Measurements from ENCODE around the gene GSTCD.
"Not testable (repeated sequence)": the region's sequence is repeated elsewhere in the genome, so short reads cannot be mapped to it uniquely, and the experiment has no call there.

Gene GSTCD

GRCh38 chr4:105719204-105719603 lies 10.6 kb downstream of the GSTCD start:
- no peak for DNase-seq

DNA sequence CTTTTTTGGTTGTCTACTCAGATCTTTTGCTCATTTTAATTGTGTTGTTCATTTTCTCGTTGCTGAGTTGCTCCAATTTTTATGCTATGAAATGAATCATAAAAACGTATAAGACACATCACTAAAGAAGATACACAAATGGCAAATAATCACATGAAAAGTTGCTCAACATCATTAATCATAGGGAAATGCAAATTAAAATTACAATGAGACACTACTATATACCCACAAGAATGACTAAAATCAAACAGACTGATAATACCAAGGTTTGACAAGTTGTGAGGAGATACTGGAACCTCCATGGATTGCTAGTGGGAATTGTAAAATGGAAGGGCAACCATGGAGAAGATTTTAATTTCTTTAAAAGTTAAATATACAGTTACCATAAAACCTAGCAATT lies 17.0 kb downstream of the GSTCD start:
- no peak for DNase-seq

DNA sequence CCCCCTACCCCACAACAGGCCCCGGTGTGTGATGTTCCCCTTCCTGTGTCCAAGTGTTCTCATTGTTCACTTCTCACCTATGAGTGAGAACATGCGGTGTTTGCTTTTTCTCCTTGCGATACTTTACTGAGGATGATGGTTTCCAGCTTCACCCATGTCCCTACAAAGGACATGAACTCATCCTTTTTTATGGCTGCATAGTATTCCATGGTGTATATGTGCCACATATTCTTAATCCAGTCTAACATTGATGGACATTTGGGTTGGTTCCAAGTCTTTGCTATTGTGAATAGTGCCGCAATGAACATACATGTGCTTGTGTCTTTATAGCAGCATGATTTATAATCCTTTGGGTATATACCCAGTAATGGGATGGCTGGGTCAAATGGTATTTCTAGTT lies 21.3 kb downstream of the GSTCD start:
- not testable (repeated sequence) for DNase-seq

DNA sequence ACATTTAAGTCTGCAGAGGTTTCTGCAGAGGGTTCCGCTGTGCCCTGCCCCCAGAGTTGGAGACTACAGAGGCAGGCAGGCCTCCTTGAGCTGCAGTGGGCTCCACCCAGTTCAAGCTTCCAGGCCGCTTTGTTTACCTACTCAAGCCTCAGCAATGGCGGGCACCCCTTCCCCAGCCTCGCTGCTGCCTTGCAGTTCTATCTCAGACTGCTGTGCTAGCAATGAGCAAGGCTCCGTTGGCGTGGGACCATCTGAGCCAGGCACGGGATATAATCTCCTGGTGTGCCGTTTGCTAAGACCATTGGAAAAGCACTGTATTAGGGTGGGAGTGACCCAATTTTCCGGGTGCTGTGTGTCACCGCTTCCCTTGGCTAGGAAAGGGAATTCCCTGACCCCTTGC lies 26.6 kb downstream of the GSTCD start:
- not testable (repeated sequence) for DNase-seq

GRCh38 chr4:105741548-105741947 lies 33.0 kb downstream of the GSTCD start:
- DNase-seq, result no peak

- DNase-seq, result no peak
Observed at GRCh38 chr4:105748222-105748621, 39.6 kb downstream of the GSTCD start.

GRCh38 chr4:105751718-105752299 lies 43.2 kb downstream of the GSTCD start:
- DNase-seq, result no peak

- DNase-seq, result no peak
Observed at GRCh38 chr4:105753361-105753760, 44.8 kb downstream of the GSTCD start.

- DNase-seq, result no peak
Observed at GRCh38 chr4:105755375-105755774, 46.8 kb downstream of the GSTCD start.

DNA sequence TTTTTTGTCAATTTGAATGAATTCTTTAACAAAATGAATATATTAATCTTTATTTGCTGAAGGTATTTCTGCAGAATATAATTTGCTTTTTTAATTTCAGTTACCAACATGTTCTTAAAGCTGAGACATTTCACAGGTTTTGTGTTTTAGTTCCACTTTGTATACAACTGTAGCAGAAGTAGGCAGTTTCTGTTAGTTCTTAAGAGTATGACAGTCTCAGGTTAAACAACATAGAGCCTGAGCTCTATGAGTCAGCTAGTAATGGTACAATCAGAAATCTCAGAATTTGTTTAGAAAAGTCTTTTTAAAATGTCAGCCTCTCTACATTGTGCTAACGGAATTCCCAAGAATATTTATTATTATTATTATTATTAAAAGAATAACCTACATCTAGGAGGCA lies 50.4 kb downstream of the GSTCD start:
- no peak for DNase-seq

DNA sequence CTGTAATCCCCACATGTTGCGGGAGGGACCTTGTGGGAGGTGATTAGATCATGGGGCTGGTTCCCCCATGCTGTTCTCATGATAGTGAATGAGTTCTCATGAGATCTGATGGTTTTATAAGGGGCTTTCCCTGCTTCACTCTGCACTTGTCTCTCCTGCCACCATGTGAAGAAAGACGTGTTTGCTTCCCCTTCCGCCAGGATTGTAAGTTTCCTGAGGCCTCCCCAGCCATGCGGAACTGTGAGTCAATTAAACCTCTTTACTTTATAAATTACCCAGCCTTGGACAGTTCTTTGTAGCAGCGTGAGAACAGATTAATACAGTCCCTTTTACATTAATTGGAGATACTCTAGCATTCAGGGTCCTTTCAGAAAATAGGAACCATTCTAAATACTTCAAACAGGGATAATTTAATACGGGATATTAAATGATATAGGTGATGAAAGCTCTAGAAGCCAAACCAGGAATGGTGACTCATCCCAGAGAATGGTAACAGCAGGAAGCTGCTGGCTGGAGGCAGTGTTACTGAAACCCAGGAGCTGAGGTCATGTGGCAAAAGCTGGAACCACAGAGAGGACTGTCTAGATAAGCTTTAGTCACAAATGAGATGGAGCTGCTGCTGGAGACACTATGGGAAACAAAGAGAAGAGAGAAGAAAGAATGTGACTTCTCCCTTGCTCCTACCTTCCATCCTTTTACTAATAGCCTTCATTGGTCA lies 57.3 kb downstream of the GSTCD start:
- no peak for DNase-seq

DNA sequence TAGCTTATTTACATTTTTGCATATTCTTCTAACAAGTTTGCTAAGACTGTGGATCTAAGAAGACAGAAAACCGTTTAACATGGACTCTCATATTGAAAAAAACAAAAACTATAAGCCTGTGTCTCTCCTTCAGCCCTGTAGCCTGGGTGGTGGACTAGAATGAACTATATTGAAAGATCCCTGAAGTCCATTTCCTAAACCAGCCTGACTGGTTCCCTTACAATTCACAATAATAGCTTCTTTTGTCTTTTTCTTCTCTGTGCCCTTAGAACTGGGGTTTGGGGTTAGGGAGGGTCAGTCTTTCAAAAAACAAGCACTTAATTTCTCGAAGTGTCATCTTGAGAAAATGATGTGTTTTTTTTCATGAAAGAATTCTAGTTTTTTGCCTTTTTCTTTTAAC lies 59.0 kb downstream of the GSTCD start:
- no peak for DNase-seq

DNA sequence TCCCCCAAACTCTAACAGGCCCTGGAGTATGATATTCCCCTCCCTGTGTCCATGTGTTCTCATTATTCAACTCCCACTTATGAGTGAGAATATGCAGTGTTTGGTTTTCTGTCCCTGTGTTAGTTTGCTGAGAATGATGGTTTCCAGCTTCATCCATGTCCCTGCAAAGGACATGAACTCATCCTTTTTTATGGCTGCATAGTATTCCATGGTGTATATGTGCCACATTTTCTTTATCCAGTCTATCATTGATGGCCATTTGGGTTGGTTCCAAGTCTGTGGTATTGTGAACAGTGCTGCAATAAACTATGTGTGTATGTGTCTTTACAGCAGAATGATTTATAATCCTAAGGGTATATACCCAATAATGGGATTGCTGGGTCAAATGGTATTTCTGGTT lies 61.9 kb downstream of the GSTCD start:
- DNase-seq, result not testable (repeated sequence)

DNA sequence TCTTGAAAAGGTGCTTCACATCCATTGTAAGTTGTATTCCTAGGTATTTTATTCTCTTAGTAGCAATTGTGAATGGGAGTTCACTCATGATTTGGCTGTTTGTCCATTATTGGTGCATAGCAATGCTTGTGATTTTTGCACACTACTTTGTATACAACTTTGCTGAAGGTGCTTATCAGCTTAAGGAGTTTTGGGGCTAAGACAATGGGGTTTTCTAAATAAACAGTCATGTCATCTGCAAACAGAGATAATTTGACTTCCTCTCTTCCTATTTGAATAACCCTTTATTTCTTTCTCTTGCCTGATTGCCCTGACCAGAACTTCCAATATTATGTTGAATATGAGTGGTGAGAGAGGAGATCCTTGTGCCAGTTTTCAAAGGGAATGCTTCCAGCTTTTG lies 63.5 kb downstream of the GSTCD start:
- not testable (repeated sequence) for DNase-seq

DNA sequence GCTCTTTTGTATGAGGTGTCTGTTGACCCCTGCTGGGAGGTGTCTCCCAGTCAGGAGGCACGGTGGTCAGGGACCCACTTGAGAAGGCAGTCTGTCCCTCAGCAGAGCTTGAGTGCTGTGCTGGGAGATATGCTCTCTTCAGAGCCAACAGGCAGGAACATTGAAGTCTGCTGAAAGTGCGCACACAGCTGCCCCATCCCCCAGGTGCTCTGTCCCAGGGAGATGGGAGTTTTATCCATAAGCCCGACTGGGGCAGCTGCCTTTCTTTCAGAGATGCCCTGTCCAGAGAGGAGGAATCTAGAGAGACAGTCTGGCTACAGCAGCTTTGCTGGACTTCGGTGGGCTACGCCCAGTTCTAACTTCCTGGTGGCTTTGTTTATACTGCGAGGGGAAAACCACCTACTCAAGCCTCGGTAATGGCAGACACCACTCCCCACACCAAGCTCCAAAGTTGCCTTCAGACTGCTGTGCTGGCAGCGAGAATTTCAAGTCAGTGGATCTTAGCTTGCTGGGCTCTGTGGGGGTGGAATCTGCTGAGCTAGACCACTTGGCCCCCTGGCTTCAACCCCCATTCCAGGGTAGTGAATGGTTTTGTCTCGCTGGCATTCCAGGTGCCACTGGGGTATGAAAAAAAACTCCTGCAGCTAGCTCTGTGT lies 67.3 kb downstream of the GSTCD start:
- not testable (repeated sequence) for DNase-seq

DNA sequence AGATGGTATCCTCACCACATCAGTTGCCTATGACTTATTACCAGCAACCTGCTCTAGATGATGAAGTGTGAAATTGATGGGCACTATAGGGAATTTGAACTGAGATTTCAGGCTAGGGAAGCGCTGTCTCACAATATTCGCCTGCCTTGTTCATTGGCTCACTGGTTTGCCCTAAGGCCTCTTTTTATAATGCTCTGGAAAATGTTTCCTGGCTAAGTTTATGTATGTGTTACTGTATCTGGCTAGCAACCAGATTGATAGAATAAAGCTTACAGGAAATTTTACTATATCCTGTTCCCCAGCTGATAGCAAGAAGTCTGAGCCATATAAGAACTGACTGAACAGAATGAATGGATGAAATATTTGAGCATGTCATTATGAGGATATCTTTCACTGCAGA lies 71.6 kb downstream of the GSTCD start:
- no peak for DNase-seq

GRCh38 chr4:105784761-105785160 lies 76.2 kb downstream of the GSTCD start:
- DNase-seq, result no peak

- DNase-seq, result no peak
Observed at GRCh38 chr4:105785792-105786191, 77.2 kb downstream of the GSTCD start.

- no peak for DNase-seq
Observed at GRCh38 chr4:105786748-105787147, 78.2 kb downstream of the GSTCD start.

GRCh38 chr4:105797225-105797624 lies 88.6 kb downstream of the GSTCD start:
- DNase-seq, result no peak

- no peak for DNase-seq
Observed at GRCh38 chr4:105805501-105806120, 97.0 kb downstream of the GSTCD start.

- DNase-seq, result no peak
Observed at GRCh38 chr4:105807496-105807895, 98.9 kb downstream of the GSTCD start.

GRCh38 chr4:105808030-105808749 lies 99.6 kb downstream of the GSTCD start:
- no peak for DNase-seq

All from stimulated activated CD4-positive, alpha-beta T cell treated with anti-CD3 and anti-CD28 coated beads, Interleukin-2, amount 100 ng/mL, for 24 hours (primary cell).